Adipose tissue (tissue), 3 donors: ENCODE data around the gene CHRNA5. TPM values are rescaled to one million over a fixed set of nuclear protein-coding genes. Genes with fewer than 3 reads are reported as not detected.
"Not testable (repeated sequence)": the region's sequence is repeated elsewhere in the genome, so short reads cannot be mapped to it uniquely, and the experiment has no call there.

ENCODE experiments used
- H3K27ac ChIP-seq: one replicate; pipeline ENCODE4 v1.5.1; 2013; ENCODE audit warnings: low read depth, low read length
- WGBS, 3 donors: extraction: QIAGEN DNeasy Blood & Tissue Kit; methylation state at CpG; one replicate each; pipeline ENCODE4 v1.1.7; 2013; 5-methylcytosine and 5-hydroxymethylcytosine counted together
- polyA plus RNA-seq, 3 donors: library from polyadenylated mRNA; stranded (reverse); fragments of 200-250 nt; gene quantifications; one replicate each; pipeline ENCODE4 v1.2.3, GENCODE V29; 2013
- donor health status: healthy with polysubstance abuse.
- donor health status: Bipolar disorder and iron deficiency.
- donor health status: healthy.

CHRNA5 gene
- polyA plus RNA-seq, 3 donors = 1.1 to 1.3 (median 1.1) TPM

- 94 to 96% (median 94%) methylated on average over 10 of the region's 10 CpGs for WGBS, 3 donors
- H3K27ac ChIP-seq = not testable (repeated sequence)
Observed at GRCh38 chr15:78560201-78560600, 5.1 kb upstream of the CHRNA5 start.

GRCh38 chr15:78561490-78561889 is 3.8 kb upstream of the CHRNA5 start:
- no peak overlapping the region for H3K27ac ChIP-seq
- WGBS, 3 donors = 88 to 92% (median 88%) methylated on average over 5 of the region's 5 CpGs

- WGBS, 3 donors = 89 to 91% (median 89%) methylated on average over 2 of the region's 2 CpGs
- H3K27ac ChIP-seq = no peak overlapping the region
Observed at GRCh38 chr15:78563092-78563491, 2.2 kb upstream of the CHRNA5 start.

GRCh38 chr15:78564743-78565096 is 600 bp upstream of the CHRNA5 start:
- WGBS, 3 donors = 41 to 59% (median 57%) methylated on average over 11 of the region's 11 CpGs
- no peak overlapping the region for H3K27ac ChIP-seq

GRCh38 chr15:78565951-78566774 is 843 bp downstream of the CHRNA5 start:
- 2 to 3% (median 2%) methylated on average over 19 of the region's 19 CpGs for WGBS, 3 donors
- no peak overlapping the region for H3K27ac ChIP-seq

GRCh38 chr15:78567531-78567930 is 2.2 kb downstream of the CHRNA5 start:
- WGBS, 3 donors = 67 to 78% (median 68%) methylated on average over 4 of the region's 4 CpGs
- no peak overlapping the region for H3K27ac ChIP-seq

GRCh38 chr15:78570710-78571109 is 5.4 kb downstream of the CHRNA5 start:
- 84 to 89% (median 88%) methylated on average over 2 of the region's 2 CpGs for WGBS, 3 donors
- H3K27ac ChIP-seq = no peak overlapping the region

- H3K27ac ChIP-seq = no peak overlapping the region
Observed at GRCh38 chr15:78571382-78571781, 6.1 kb downstream of the CHRNA5 start.

GRCh38 chr15:78573416-78573815 is 8.1 kb downstream of the CHRNA5 start:
- no peak overlapping the region for H3K27ac ChIP-seq
- 31 to 89% (median 64%) methylated on average over 4 of the region's 4 CpGs for WGBS, 3 donors

More at GRCh38 chr15:78571382-78571781, 6.1 kb downstream of the CHRNA5 start:
- 71 to 89% (median 84%) methylated on average over 4 of the region's 4 CpGs for WGBS, 3 donors

- no peak overlapping the region for H3K27ac ChIP-seq
- 93 to 100% (median 100%) methylated on average over 1 of the region's 1 CpG for WGBS, 3 donors
Observed at GRCh38 chr15:78574944-78575343, 9.6 kb downstream of the CHRNA5 start.

GRCh38 chr15:78597583-78597982 is 32.3 kb downstream of the CHRNA5 start:
- 94 to 97% (median 97%) methylated on average over 1 of the region's 1 CpG for WGBS, 3 donors
- H3K27ac ChIP-seq = no peak overlapping the region

GRCh38 chr15:78598348-78598747 is 33.0 kb downstream of the CHRNA5 start:
- H3K27ac ChIP-seq = no peak overlapping the region
- 81 to 93% (median 84%) methylated on average over 3 of the region's 3 CpGs for WGBS, 3 donors

GRCh38 chr15:78599189-78599588 is 33.9 kb downstream of the CHRNA5 start:
- H3K27ac ChIP-seq = no peak overlapping the region

- WGBS, 3 donors = 67 to 75% (median 71%) methylated on average over 3 of the region's 3 CpGs
Observed at GRCh38 chr15:78603467-78603866, 38.1 kb downstream of the CHRNA5 start.

GRCh38 chr15:78604420-78604819 is 39.1 kb downstream of the CHRNA5 start:
- WGBS, 3 donors = 74 to 94% (median 89%) methylated on average over 2 of the region's 2 CpGs
- no peak overlapping the region for H3K27ac ChIP-seq

More at GRCh38 chr15:78603467-78603866, 38.1 kb downstream of the CHRNA5 start:
- no peak overlapping the region for H3K27ac ChIP-seq

- H3K27ac ChIP-seq = no peak overlapping the region
- 87 to 89% (median 88%) methylated on average over 5 of the region's 5 CpGs for WGBS, 3 donors
Observed at GRCh38 chr15:78605201-78605600, 39.9 kb downstream of the CHRNA5 start.

- no peak overlapping the region for H3K27ac ChIP-seq
- WGBS, 3 donors = 83 to 89% (median 87%) methylated on average over 4 of the region's 4 CpGs
Observed at GRCh38 chr15:78605680-78606079, 40.4 kb downstream of the CHRNA5 start.

GRCh38 chr15:78609551-78609950 is 44.2 kb downstream of the CHRNA5 start:
- WGBS, 3 donors = 80 to 93% (median 90%) methylated on average over 1 to 3 of the region's 3 CpGs
- not testable (repeated sequence) for H3K27ac ChIP-seq

GRCh38 chr15:78614021-78614420 is 48.7 kb downstream of the CHRNA5 start:
- 48 to 72% (median 52%) methylated on average over 3 of the region's 3 CpGs for WGBS, 3 donors

GRCh38 chr15:78615151-78615589 is 49.9 kb downstream of the CHRNA5 start:
- H3K27ac ChIP-seq = no peak overlapping the region
- 71 to 88% (median 84%) methylated on average over 3 of the region's 3 CpGs for WGBS, 3 donors

More at GRCh38 chr15:78614021-78614420, 48.7 kb downstream of the CHRNA5 start:
- H3K27ac ChIP-seq = no peak overlapping the region
